Measurements from ENCODE around the gene HMCES.

The HMCES gene

GRCh38 chr3:129304962-129305222 lies 26.2 kb downstream of the HMCES start:
- no peak for DNase-seq (ENCODE audit: low spot score)

GRCh38 chr3:129305592-129306091 lies 27.0 kb downstream of the HMCES start:
- DNase-seq (ENCODE audit: low spot score): no peak

GRCh38 chr3:129308636-129309035 lies 30.0 kb downstream of the HMCES start:
- no peak for DNase-seq (ENCODE audit: low spot score)

GRCh38 chr3:129310111-129311011 lies 31.7 kb downstream of the HMCES start:
- DNase-seq (ENCODE audit: low spot score): no peak

- no peak for DNase-seq (ENCODE audit: low spot score)
Measured at GRCh38 chr3:129311054-129311902, 32.6 kb downstream of the HMCES start.

GRCh38 chr3:129312021-129312639 lies 33.5 kb downstream of the HMCES start:
- DNase-seq (ENCODE audit: low spot score): no peak

- DNase-seq (ENCODE audit: low spot score): no peak
Measured at GRCh38 chr3:129312671-129313414, 34.2 kb downstream of the HMCES start.

- DNase-seq (ENCODE audit: low spot score): no peak
Measured at GRCh38 chr3:129313415-129313664, 34.7 kb downstream of the HMCES start.

GRCh38 chr3:129313665-129314385 lies 35.2 kb downstream of the HMCES start:
- peak; percentile 60 for DNase-seq (ENCODE audit: low spot score)

- peak; percentile 93 for DNase-seq (ENCODE audit: low spot score)
Measured at GRCh38 chr3:129314386-129315222, 35.9 kb downstream of the HMCES start.

GRCh38 chr3:129315223-129315997 lies 36.7 kb downstream of the HMCES start:
- no peak for DNase-seq (ENCODE audit: low spot score)

GRCh38 chr3:129315998-129316247 lies 37.3 kb downstream of the HMCES start:
- DNase-seq (ENCODE audit: low spot score): no peak

GRCh38 chr3:129316248-129317013 lies 37.8 kb downstream of the HMCES start:
- peak; percentile 82 for DNase-seq (ENCODE audit: low spot score)

- DNase-seq (ENCODE audit: low spot score): no peak
Measured at GRCh38 chr3:129317014-129317771, 38.5 kb downstream of the HMCES start.

- no peak for DNase-seq (ENCODE audit: low spot score)
Measured at GRCh38 chr3:129317848-129318247, 39.2 kb downstream of the HMCES start.

GRCh38 chr3:129318921-129319320 lies 40.3 kb downstream of the HMCES start:
- DNase-seq (ENCODE audit: low spot score): no peak

- DNase-seq (ENCODE audit: low spot score): no peak
Measured at GRCh38 chr3:129320261-129320660, 41.6 kb downstream of the HMCES start.

GRCh38 chr3:129320825-129321487 lies 42.3 kb downstream of the HMCES start:
- DNase-seq (ENCODE audit: low spot score): no peak
